Epithelial cell of esophagus (primary cell): ENCODE data around the gene DCP1B.
A peak's percentile ranks its signal among the peaks of the same experiment; 100 is the strongest.

Source experiments
- DNase-seq: peaks from one replicate; pipeline ENCODE4 v3.0.0; 2010; ENCODE audit warnings: low read depth
- H3K4me3 ChIP-seq: 2 replicates; pipeline ENCODE4 v1.5.1; 2011; ENCODE audit warnings: mild to moderate bottlenecking, low read length, control low read depth
- CTCF ChIP-seq: IDR thresholded peaks from 2 replicates; pipeline ENCODE4 v1.5.1; 2011; ENCODE audit warnings: low read depth, mild to moderate bottlenecking, low read length, control low read depth, inconsistent platforms; ENCODE audit not compliant: insufficient read depth; ENCODE audit errors: missing control alignments

Gene DCP1B

GRCh38 chr12:1977109-1977508 is 27.1 kb downstream of the DCP1B start:
- DNase-seq = no peak
- H3K4me3 ChIP-seq = no peak overlapping the region
- no peak for TF ChIP-seq CTCF

GRCh38 chr12:1974812-1975211 is 29.4 kb downstream of the DCP1B start:
- no peak for DNase-seq
- no peak for TF ChIP-seq CTCF

GRCh38 chr12:1972856-1973317 is 31.4 kb downstream of the DCP1B start:
- H3K4me3 ChIP-seq = no peak overlapping the region
- DNase-seq = no peak
- TF ChIP-seq CTCF = no peak

More at GRCh38 chr12:1974812-1975211, 29.4 kb downstream of the DCP1B start:
- no peak overlapping the region for H3K4me3 ChIP-seq

- TF ChIP-seq CTCF = no peak
- DNase-seq = peak; percentile 5
- no peak overlapping the region for H3K4me3 ChIP-seq
Measured at GRCh38 chr12:1972260-1972659, 32.0 kb downstream of the DCP1B start.

GRCh38 chr12:1970331-1970900 is 33.8 kb downstream of the DCP1B start:
- no peak for DNase-seq
- TF ChIP-seq CTCF = no peak
- H3K4me3 ChIP-seq = no peak overlapping the region

- TF ChIP-seq CTCF = no peak
- H3K4me3 ChIP-seq = no peak overlapping the region
- no peak for DNase-seq
Measured at GRCh38 chr12:1966561-1967226, 37.6 kb downstream of the DCP1B start.

- no peak for TF ChIP-seq CTCF
- H3K4me3 ChIP-seq = no peak overlapping the region
- DNase-seq = no peak
Measured at GRCh38 chr12:1965916-1966315, 38.3 kb downstream of the DCP1B start.
